GM18520 (cell line): Measurements from ENCODE around the gene GALNT18.

Experiments used
- ATAC-seq: cut with Tn5 transposase; IDR thresholded peaks from one replicate; pipeline ENCODE4 v1.9.1; 2021; ENCODE audit not compliant: unreplicated experiment

GALNT18 gene

DNA sequence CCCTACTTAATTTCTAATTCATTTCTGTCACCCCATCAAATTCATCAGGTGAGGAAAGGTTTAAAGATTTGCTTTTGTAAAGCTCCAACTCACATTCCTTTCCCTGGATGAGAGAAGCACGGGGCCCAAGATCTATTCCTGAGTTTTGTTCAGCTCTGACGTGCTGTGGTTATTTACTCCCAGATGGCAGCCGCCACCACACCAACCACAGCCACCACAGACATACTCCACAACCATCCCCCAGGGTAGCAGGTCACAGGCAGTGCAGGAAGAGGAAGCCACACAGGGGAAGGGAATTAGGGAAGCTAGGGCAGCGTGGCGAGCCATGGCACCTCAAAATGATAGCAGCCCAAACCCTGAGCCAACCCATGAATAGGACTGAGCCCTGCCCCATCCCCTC is 205.3 kb downstream of the GALNT18 start:
- ATAC-seq = no peak

DNA sequence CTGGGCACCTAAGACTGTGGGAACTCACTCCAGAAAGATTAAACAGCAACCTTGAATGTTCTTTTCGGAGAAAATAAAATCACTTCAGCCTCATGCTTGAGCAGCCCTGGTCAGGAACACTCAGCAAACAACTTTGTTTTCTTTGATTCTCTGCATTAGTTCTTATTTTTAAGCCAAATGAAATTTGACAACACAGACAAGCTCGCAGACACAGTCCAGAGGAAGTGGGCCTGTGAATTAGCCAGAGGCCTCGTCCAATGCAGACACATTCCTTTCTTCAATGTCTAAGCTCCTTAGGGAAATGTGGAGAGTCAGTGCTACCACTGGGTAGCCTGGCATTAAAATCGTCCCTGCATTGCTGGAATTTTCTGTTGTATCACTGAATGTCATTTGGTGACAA is 205.9 kb downstream of the GALNT18 start:
- no peak for ATAC-seq

DNA sequence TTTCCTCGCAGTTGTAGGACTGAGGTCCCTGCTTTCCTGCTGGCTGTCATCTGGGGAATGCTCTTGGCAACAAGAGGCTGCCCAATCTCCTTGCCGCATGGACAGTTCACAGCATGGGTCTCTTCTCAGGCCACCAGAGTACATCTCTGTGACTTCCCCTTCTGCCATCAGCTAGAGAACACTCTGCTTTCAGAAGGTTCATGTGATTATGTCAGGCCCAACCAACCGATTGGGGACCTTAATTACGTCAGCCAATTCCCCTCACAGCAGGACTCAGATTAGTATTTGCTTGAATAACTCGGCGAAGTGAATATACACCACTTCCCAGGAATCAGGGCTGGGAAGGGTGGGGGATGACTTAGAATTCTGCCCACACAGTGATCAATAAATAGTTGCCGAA is 206.8 kb downstream of the GALNT18 start:
- no peak for ATAC-seq

DNA sequence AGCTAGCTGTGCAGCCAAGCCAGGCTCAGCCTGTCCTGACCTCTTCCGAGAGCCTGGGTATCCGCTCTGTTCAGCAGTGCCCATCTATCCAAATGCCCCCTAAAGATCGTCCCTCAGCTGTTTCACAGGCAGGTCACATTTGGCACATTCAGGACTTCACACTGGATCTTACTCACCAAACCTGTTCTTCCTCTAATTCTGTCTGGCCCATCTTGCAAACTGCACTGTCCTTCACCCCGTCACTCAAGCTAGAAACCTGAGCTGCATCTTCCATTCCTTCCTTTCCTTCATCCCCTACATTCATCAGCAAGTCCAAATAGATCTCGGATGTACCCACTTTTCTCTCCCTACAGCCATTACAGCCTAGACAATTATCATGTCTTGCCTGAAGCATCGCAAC is 208.0 kb downstream of the GALNT18 start:
- ATAC-seq = no peak

DNA sequence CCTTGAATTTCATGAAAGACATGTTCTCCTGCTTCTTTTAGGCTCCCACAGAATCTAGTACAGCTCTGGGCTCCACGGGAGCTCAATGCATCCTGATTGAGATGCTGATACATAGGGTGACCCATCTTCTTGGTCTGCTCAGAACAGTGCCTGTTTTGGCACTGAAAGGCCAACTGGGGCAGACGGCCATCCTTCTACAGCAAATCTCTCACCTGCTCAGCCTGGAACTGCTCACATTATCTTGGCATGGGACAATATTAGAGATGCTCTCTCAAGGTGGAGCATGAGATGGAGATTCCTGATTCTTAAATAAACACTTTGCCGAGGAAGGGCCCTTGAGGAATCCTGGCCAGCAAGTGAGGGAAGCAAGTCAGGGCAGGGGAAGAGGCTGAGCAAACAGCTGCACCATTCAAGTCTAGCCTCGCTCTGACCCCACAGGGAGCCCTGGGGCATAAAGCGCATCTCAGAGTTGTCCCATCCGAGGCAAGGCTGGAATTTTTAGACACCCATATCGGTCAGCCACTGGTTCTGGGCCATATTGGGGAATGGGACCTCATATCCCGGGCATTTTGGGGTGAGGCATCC is 210.3 kb downstream of the GALNT18 start:
- no peak for ATAC-seq

DNA sequence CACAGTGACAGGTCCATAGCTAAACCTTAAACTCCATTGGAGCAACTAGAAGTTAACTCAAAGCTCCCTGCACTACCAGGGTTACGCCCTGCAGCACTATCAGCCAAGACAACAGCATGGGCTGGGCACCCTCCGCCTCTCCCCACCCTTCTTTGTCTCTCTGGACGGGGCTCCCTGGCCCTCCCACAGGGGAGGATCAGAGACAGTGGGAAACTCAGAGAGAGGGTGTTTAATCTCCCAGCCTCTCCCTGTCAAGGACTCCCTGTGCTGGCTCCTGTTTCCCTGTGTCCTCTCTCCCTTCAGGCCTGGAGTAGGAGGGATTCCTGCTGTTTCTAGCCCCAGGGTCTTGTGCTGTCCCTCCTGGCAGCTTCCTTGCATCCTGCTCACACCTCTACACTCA is 211.9 kb downstream of the GALNT18 start:
- no peak for ATAC-seq

GRCh38 chr11:11409224-11409623 is 212.6 kb downstream of the GALNT18 start:
- no peak for ATAC-seq

GRCh38 chr11:11408436-11409221 is 213.2 kb downstream of the GALNT18 start:
- ATAC-seq = no peak

DNA sequence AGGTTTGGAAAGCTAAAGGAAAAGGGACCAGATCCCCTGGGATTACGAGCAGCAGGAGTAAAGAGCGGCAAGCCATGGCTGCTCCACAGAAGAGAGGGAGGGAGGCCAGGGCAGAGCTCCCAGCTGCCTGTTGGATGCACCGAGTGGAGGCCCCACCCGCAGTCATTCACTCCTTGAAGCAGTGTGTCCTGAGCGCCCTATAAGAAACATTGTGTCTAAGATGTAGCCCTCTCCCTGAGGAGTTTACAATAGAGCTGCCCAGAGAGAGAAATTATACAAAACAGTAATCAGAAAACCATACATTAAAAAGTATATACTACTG is 214.1 kb downstream of the GALNT18 start:
- ATAC-seq = no peak

DNA sequence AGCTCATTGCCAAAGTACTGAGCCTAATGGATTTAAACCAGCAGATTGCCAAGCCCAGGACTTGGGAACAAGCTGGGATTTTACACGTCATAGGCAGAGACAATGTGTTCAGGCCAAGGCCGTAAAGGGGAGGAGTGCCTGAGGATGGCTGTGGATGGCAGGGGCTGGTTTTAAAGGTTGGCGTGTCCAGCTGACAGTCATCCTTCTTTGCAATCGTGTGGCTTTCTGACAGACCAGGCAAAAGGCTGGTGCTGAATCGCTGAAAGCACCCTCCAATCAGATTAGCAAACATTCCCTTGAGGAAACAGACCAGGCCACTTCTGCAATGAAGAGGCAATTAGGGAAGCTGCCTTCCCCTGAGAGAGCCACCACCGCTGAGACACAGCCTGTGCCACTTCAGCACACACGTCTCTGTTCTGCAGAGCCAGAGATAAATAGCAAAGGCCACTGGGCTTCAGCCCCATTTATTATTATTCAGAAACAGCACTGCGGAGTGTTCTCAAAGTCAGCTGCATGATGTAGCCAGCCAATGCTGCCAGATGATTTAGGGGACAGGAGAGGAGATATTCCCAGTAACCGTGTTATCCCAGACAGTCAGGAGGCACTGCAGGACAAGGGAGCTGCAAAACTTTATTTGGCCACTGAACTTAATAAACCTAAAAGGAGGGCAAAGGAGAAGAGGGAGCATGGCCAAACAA is 214.6 kb downstream of the GALNT18 start:
- ATAC-seq = no peak

DNA sequence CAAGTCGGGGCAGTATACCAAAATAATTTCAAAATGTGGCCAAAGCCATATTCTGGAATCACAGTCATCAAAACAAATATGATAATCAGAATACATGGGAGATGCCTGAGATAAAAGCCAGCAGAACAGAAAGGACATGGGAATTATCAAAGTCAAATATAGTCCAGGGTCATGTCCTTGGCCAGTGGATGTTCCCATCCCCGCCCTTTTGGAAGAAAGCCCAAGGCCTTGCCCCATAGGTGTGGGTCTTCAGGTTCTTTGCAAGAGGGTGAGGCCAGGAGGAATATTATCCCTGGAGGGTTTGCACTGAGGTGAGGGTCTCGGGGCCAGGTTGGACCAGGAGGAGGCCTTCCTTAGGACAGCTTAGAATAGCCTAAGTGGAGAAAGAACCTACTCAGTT is 215.2 kb downstream of the GALNT18 start:
- ATAC-seq = no peak

DNA sequence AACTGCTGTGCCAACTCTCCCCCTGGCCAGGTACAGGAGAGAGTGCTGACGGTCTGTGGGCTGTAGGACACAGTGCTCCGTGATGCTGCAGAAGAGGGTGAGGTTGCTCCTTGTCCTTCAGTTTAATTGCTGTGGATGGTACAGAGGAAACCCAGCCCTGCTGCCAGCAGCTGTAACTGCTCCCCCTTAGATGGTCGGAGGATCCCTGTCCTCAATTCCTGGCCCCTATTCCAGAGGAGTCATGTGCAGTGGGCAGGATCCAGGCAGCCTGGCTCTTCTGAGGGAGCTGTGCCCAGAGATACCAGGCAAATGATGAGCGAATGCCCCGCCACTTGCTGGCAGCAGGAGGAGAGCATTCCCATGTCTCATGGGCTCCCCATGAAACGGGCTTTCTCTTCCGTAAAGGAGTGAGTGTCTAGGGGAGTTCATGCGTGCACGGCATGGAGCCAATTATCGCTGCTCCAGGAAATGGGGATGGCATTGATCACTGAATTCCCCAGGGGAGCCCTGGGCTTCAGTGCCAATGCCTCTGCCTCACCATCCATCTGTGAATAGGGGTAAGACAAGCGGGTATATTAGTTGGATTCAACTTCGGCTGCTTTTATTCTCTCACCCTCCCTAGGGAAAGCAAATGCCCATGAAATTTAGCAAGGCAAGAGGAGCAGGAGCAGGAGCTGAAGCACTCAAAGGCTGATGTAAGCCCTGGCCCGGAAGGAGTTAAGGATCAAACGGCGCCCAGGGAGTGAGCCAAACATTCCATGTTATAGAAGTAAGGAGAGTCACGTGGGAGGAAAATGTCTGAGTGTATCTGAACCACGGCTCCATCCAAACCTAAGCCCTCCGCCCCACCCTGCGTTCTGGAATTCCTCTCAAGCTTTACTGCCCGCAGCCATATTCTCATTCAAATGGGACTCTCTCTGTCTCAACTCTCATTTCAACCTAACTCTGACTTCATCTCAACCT is 217.8 kb downstream of the GALNT18 start:
- no peak for ATAC-seq

GRCh38 chr11:11401960-11402535 is 219.8 kb downstream of the GALNT18 start:
- ATAC-seq = no peak

- no peak for ATAC-seq
Measured at GRCh38 chr11:11400635-11401232, 221.1 kb downstream of the GALNT18 start.

DNA sequence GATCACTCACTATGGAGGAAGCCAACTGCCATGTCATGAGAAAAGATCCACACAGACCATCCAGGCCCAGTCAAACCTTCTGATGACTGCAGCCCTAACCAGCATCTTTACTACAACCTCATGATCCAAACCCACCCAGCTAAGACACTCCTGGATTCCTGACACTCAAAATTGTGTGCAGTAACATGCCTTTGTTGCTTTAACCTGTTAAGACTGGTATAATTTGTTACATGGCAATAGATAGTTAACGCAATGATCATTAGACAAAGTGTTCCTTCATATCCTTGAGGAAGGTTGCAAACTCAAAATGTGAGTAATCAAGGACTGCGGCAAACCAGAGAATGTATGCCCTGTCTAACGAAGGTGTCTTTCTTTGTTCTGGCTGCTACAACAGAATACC is 221.7 kb downstream of the GALNT18 start:
- ATAC-seq = no peak

DNA sequence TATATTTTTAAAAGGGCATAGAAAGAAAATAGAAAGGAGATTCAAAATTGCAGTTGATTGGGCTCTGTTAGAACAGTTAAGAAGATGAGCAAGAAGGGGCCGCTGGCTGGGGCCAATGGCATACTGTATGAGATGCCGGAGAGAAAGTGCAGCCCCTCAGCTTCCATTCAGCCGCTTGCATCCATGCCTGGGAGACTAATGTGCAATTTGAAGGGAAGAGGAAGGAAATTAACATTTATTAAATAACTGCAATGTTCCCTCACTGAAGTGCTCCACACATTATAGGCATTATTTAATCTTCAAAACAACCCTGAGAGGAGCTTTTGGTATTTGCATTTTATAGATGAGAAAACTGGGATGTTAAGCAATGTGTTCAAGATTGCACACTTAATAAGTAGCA is 224.0 kb downstream of the GALNT18 start:
- ATAC-seq = no peak

- no peak for ATAC-seq
Measured at GRCh38 chr11:11397036-11397415, 224.8 kb downstream of the GALNT18 start.

DNA sequence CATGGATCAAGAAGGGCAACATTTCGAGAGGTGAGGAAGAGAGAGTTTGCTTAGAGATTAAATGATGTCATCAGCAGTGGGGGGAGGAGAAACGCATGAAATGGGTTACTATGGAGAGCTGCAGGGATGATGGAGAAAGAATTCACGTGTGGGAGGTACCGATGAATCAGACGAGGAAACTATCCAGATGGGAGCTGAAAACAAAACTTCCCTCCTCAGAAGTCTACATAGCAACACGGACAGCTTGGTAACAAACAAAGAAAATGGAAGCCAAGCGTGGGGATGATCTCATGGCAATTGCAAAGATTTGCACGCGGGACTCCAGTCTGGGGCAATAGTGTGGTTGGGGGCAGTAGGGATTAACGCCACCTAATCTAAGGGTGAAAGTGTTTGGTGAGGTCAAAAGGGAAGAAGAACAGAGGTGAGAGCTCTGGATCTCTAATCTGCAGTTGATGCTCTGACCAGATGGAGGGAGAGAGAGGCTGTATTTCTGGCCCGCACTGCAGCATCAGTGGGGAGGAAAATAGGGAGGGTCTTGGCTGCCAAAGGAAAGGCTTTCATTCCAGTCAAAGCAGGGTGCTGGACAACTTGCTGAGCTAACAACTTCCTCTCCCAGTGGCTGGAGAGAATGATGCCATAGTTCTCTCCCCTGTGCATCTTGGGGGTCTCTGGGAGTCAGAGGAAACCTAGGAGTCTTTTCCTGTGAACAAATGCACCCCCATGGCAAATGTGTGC is 225.3 kb downstream of the GALNT18 start:
- ATAC-seq = no peak

DNA sequence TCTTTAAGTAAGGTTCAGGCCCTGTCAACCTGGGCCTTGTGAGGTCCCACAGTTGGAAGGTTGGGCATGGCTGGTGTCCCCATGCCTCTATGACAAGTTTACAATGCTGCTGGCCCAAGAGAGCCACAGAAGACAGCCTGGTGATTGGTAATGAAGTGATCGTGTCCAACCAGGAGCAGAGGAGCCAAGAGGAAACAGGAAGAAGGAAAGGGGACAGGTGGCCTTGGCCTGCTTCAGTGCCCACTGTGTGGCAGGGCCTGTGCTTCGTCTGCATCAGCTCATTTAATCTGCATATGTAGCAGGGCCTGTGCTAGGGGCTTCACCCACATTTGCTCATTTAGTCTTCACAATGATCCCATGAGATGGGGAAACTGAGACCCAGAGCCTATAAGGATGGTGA is 226.7 kb downstream of the GALNT18 start:
- no peak for ATAC-seq

DNA sequence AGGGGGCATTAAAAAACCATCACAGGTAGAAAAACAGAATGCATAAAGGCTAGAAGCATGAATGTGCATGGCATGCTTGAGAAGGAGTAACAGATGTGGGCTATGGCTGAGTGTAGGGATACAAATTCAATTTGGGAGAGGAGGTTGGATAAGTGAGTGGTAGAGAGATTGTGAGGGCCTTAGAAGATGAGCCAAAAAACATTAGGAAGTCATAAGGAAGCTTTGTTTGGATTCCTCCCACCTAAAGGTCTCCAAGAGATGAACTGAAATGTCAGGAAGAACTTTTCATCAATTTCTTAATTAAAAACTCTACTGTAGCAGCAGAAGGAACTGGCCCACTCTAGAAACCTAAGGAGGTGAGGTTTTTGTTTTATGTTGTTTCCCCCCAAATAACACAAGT is 227.6 kb downstream of the GALNT18 start:
- no peak for ATAC-seq
